Hepatocyte (in vitro differentiated cells): Measurements from ENCODE around the gene NAA80.

Experiments
- CTCF ChIP-seq: fragments of 200-600 bp; sonication (generic); IDR thresholded peaks from 2 replicates; pipeline ENCODE4 v1.5.1; 2016; ENCODE audit warnings: antibody characterized with exemption, mild to moderate bottlenecking; ENCODE audit not compliant: poor library complexity
- EZH2 ChIP-seq: fragments of 200-600 bp; sonication (generic); IDR thresholded peaks from 2 replicates; pipeline ENCODE4 v1.6.1; 2016; ENCODE audit warnings: antibody characterized with exemption, mild to moderate bottlenecking, borderline replicate concordance
- EZH2phosphoT487 ChIP-seq: fragments of 200-600 bp; sonication (generic); IDR thresholded peaks from one replicate; pipeline ENCODE4 v1.6.1; 2018; ENCODE audit warnings: antibody characterized with exemption, mild to moderate bottlenecking, low read depth, moderate library complexity; ENCODE audit not compliant: unreplicated experiment, severe bottlenecking

- TF ChIP-seq EZH2 (no peak), CTCF (no peak), EZH2phosphoT487 (no peak)
Measured at GRCh38 chr3:50276762-50277101, 22.5 kb downstream of the NAA80 start.
